K562 (cell line): Measurements from ENCODE around the gene MYRIP. TPM values are rescaled to one million over a fixed set of nuclear protein-coding genes. Genes with fewer than 3 reads are reported as not detected.
A peak's percentile ranks its signal among the peaks of the same experiment; 100 is the strongest.

Source experiments
- ATAC-seq: fragments of 200-7000 bp; cut with Tn5 transposase; 3 replicates; pipeline ENCODE4 v1.9.1; 2020; ENCODE audit warnings: moderate library complexity
- BruUV-seq: library from RNA; stranded (reverse); fragments of 400-500 nt; replicated peaks from 2 replicates; lab custom pipeline; 2021; lab: Mats Ljungman, UMichigan
- CTCF ChIA-PET: fragments of 300-600 bp; formaldehyde crosslinking; extraction: SDS; loops from one replicate; lab custom pipeline; 2021; ENCODE audit warnings: low intra/inter-chr PET ratio; lab: Yijun Ruan, JAX
- POLR2A ChIA-PET: fragments of 300-600, 350-650 bp; sonication (Branson Sonifier 250); formaldehyde crosslinking; extraction: SDS; loops from one replicate; lab custom pipeline; 2021; ENCODE audit warnings: antibody characterized with exemption, inconsistent platforms; lab: Yijun Ruan, JAX
- DNase-seq, 4 experiments: peaks; one replicate each; pipeline versions ENCODE4 v3.0.0 to v3.0.0-alpha.2; 2011 to 2018; ENCODE audit warnings: low spot score in 3 of 4, mixed read lengths in 3 of 4; ENCODE audit errors: extremely low read depth in 1 of 4
- FAIRE-seq: peaks from 2 replicates; lab custom pipeline; 2011; peaks lifted over from hg19 to GRCh38; lab: Jason Lieb, UNC
- H2AFZ ChIP-seq: 2 replicates; pipeline ENCODE4 v1.6.0; 2011; ENCODE audit warnings: low read depth, low read length, control low read depth, inconsistent platforms
- H3K27ac ChIP-seq: fragments of 200-600 bp; 3 replicates; pipeline ENCODE4 v1.8.0; 2011; ENCODE audit warnings: low read depth, mild to moderate bottlenecking, control low read depth, inconsistent platforms, low read length, moderate library complexity, mixed read lengths; ENCODE audit errors: extremely low read depth
- H3K27me3 ChIP-seq, 2 experiments: fragments of 300-600 bp in 1 of 2; 2 replicates in 1 of 2; 3 replicates in 1 of 2; pipeline versions ENCODE4 v1.6.0 to v1.8.0; 2011; ENCODE audit warnings: inconsistent platforms in 2 of 2, low read length in 2 of 2, mild to moderate bottlenecking in 1 of 2, mixed read lengths in 1 of 2, moderate library complexity in 1 of 2; ENCODE audit not compliant: control insufficient read depth in 2 of 2, insufficient read depth in 2 of 2
- H3K36me3 ChIP-seq: fragments of 300-600 bp; 3 replicates; pipeline ENCODE4 v1.8.0; 2011; ENCODE audit warnings: mild to moderate bottlenecking, low read length, inconsistent platforms; ENCODE audit not compliant: control insufficient read depth, insufficient read depth
- H3K4me1 ChIP-seq, 2 experiments: fragments of 200-600 bp in 1 of 2; replicated peaks in 1 of 2; 2 replicates in 1 of 2; 3 replicates in 1 of 2; pipeline versions ENCODE4 v1.5.1 to v1.8.0; 2011; ENCODE audit warnings: inconsistent platforms in 2 of 2, low read length in 2 of 2, mild to moderate bottlenecking in 1 of 2, mixed read lengths in 1 of 2, moderate library complexity in 1 of 2; ENCODE audit not compliant: control insufficient read depth in 2 of 2, insufficient read depth in 2 of 2
- H3K4me2 ChIP-seq: 2 replicates; pipeline ENCODE4 v1.6.1; 2011; ENCODE audit warnings: low read length, control low read depth, inconsistent platforms, mixed read lengths; ENCODE audit not compliant: insufficient read depth
- H3K4me3 ChIP-seq: fragments of 200-600 bp; sonication (generic), shearing (Covaris generic); 2 replicates; pipeline ENCODE4 v1.5.1; 2016; ENCODE audit warnings: control low read depth, inconsistent platforms
- H3K79me2 ChIP-seq: fragments of 200-600 bp; 3 replicates; pipeline ENCODE4 v1.8.0; 2011; ENCODE audit warnings: low read length, inconsistent platforms; ENCODE audit not compliant: control insufficient read depth, insufficient read depth
- H3K9ac ChIP-seq, 2 experiments: 2 replicates each; pipeline versions ENCODE4 v1.6.0 to v1.6.1; 2011; ENCODE audit warnings: low read depth in 2 of 2, low read length in 2 of 2, control low read depth in 1 of 2, inconsistent platforms in 1 of 2, mild to moderate bottlenecking in 1 of 2, mixed read lengths in 1 of 2; ENCODE audit not compliant: insufficient read depth in 1 of 2
- H3K9me1 ChIP-seq: one replicate; pipeline ENCODE4 v1.6.0; 2011; ENCODE audit warnings: inconsistent platforms, mild to moderate bottlenecking, low read length, moderate library complexity; ENCODE audit not compliant: control insufficient read depth, insufficient read depth
- H3K9me3 ChIP-seq: replicated peaks from 2 replicates; pipeline ENCODE4 v1.5.1; 2011; ENCODE audit warnings: low read depth, low read length, inconsistent platforms; ENCODE audit not compliant: control insufficient read depth, insufficient read depth
- H4K20me1 ChIP-seq: replicated peaks from 2 replicates; pipeline ENCODE4 v1.6.1; 2011; ENCODE audit warnings: low read length, inconsistent platforms, mixed read lengths; ENCODE audit not compliant: control insufficient read depth, insufficient read depth
- ELF1 ChIP-seq: fragments of 200-800 bp; sonication (Bioruptor generic); IDR thresholded peaks from 2 replicates; pipeline ENCODE4 v1.6.1; 2016; ENCODE audit warnings: missing genetic modification characterization, missing compliant biosample characterization
- HEY1 ChIP-seq: fragments of 250-450 bp; sonication (Bioruptor Pico); IDR thresholded peaks from 2 replicates; pipeline ENCODE4 v1.5.0; 2020; ENCODE audit warnings: mild to moderate bottlenecking, moderate library complexity, borderline replicate concordance
- HMGN3 ChIP-seq: IDR thresholded peaks from 2 replicates; pipeline ENCODE4 v1.6.1; 2011; ENCODE audit warnings: borderline replicate concordance, low read depth, mild to moderate bottlenecking, mixed read lengths, low read length; ENCODE audit not compliant: insufficient read length; ENCODE audit errors: extremely low read depth
- MECOM ChIP-seq: fragments of 250-450 bp; sonication (Bioruptor Pico); IDR thresholded peaks from 2 replicates; pipeline ENCODE4 v1.8.0; 2022; ENCODE audit warnings: inconsistent platforms
- RUNX1 ChIP-seq: sonication (generic); IDR thresholded peaks from 2 replicates; pipeline ENCODE4 v1.6.1; 2016; ENCODE audit warnings: antibody characterized with exemption, low read depth
- TFE3 ChIP-seq: fragments of 450-650 bp; formaldehyde crosslinking; IDR thresholded peaks from 2 replicates; pipeline ENCODE4 v1.4.0; 2020; ENCODE audit warnings: mild to moderate bottlenecking, mixed read lengths
- THAP7 ChIP-seq: fragments of 250-450 bp; sonication (Bioruptor Pico); IDR thresholded peaks from 2 replicates; pipeline ENCODE4 v1.5.0; 2021
- XRCC5 ChIP-seq: fragments of 200-400 bp; formaldehyde crosslinking; IDR thresholded peaks from 2 replicates; pipeline ENCODE4 v1.6.1; 2017; ENCODE audit warnings: low read depth, mild to moderate bottlenecking, low read length
- ZBTB12 ChIP-seq: fragments of 250-450 bp; sonication (Bioruptor Pico); IDR thresholded peaks from 2 replicates; pipeline ENCODE4 v1.4.0; 2020
- ZNF431 ChIP-seq: sonication (generic); formaldehyde crosslinking; IDR thresholded peaks from 2 replicates; pipeline ENCODE4 v1.8.0; 2022; ENCODE audit warnings: mild to moderate bottlenecking, missing genetic modification reagents
- ZNF699 ChIP-seq: fragments of 250-450 bp; sonication (Bioruptor Pico); IDR thresholded peaks from 2 replicates; pipeline ENCODE4 v1.8.0; 2021; ENCODE audit warnings: mild to moderate bottlenecking, moderate library complexity; ENCODE audit not compliant: insufficient replicate concordance
- WGBS: fragments of 100-300 bp; shearing (Covaris generic); methylation state at CpG from one replicate; pipeline ENCODE4 v1.1.6; 2016; ENCODE audit warnings: low coverage, mixed read lengths; ENCODE audit not compliant: insufficient coverage; ENCODE audit errors: missing lambda C conversion rate; 5-methylcytosine and 5-hydroxymethylcytosine counted together
- in situ Hi-C: fragments of 300-500 bp; cut with MboI; formaldehyde crosslinking; loops from 4 replicates; pipeline ENCODE4 v1.15.0; 2018; ENCODE audit warnings: inconsistent platforms, mixed read lengths
- intact Hi-C: fragments of 100-400 bp; cut with micrococcal nuclease; formaldehyde crosslinking; loops from 2 replicates; pipeline ENCODE4 v1.14.2; 2022
- polyA plus RNA-seq, 8 experiments: library from polyadenylated mRNA; depleted of rRNA in 4 of 8; stranded (reverse) in 5 of 8; unstranded in 3 of 8; fragments of >200 nt; fragmentation: Nextera tagmentation in 2 of 8; fragmentation: Illumina TruSeq in 1 of 8; extraction: Ambion mirVana in 2 of 8; extraction: Trizol in 1 of 8; gene quantifications; 2 replicates each; pipeline versions ENCODE4 v1.2.1 to v1.2.3, GENCODE V29; 2011 to 2014; ENCODE audit warnings: inconsistent platforms in 1 of 8, missing spikeins in 1 of 8
- total RNA-seq, 7 experiments: library from RNA; depleted of rRNA in 6 of 7; stranded (reverse); fragments of >200 nt in 6 of 7; fragmentation: Illumina TruSeq in 2 of 7; extraction: Trizol in 2 of 7; gene quantifications; 2 replicates each; pipeline versions ENCODE4 v1.2.1 to v1.2.3, GENCODE V29; 2011 to 2021; ENCODE audit warnings: low replicate concordance in 1 of 7

Gene MYRIP
- total and polyA plus RNA-seq, 9 of the 15 experiments (the other 6 are each of a cell fraction or from before 2014, with no cell fraction given), result 0.03 to 0.12 TPM; not detected in 7

- no peak overlapping the region for H3K4me3 ChIP-seq
- ChIA-PET CTCF (no interaction called here), POLR2A (interaction anchor here (0.6 kb wide), 1 partner anchor 80 kb away, joined by 4 read pairs; no protein-coding TSS in a partner anchor)
- no TSS peak for BruUV-seq
- intact Hi-C loops, result no loop called here
- H3K36me3 ChIP-seq, result no peaks in the 10 kb centered on the region
- no peak overlapping the region for H3K4me2 ChIP-seq
- no peak for FAIRE-seq
- H4K20me1 ChIP-seq, result no peaks in the 10 kb centered on the region
- TF ChIP-seq TFE3 (CRISPR knock-in tag), result peak; percentile 74
- no peak for TF ChIP-seq MECOM
- no peak for TF ChIP-seq XRCC5
- H3K27ac ChIP-seq, result no peak overlapping the region
- no peaks in the 10 kb centered on the region for H3K9me1 ChIP-seq
- H3K27me3 ChIP-seq, result no peaks in the 10 kb centered on the region
- no peak for DNase-seq
- no peak overlapping the region for H3K9ac ChIP-seq
- ATAC-seq, result no peak
- in situ Hi-C loops, result no loop called here
- no peaks in the 10 kb centered on the region for H3K9me3 ChIP-seq
- no peak overlapping the region for H2AFZ ChIP-seq
- no peaks in the 10 kb centered on the region for H3K4me1 ChIP-seq
- H3K79me2 ChIP-seq, result no peaks in the 10 kb centered on the region
Measured at GRCh38 chr3:39848365-39848764, 39.0 kb downstream of the MYRIP start.

DNA sequence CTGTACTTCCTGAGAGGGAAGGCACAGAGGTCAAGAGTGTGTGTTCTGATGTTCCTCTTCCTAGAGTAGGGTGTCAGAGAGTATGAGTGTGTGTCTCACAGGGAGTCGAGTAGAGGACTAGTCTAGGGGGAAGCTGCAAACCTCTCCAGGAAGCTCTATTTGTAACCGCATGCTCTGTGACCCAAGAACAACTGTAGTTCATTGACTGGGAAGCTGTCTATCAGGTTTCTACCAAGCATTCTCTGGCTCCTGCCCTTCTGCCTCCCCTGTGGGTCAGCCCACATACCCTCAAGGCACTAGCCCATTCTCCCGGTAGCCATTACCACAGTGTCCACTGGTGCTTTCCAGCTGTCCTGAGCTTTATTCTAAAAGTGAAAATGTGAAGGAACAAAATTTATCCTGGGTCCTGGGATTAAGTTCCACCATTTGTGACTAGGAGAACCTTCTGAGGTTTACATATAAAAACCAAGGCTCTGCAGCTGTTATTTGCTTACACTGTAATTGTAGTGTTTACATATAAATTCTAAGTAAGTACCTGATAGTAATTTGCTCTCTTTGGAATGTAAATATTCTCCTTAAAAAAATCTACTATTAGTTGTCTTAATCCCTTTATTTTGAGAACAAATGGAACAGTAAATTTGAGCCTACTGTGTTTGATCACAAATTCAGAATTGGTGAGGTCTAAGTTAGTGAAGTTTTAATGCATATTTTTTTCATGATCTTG is 40.7 kb downstream of the MYRIP start:
- BruUV-seq, result no TSS peak
- intact Hi-C loops, result no loop called here
- Histone ChIP-seq H3K79me2 (no peaks in the 10 kb centered on the region), H3K27me3 (no peaks in the 10 kb centered on the region), H3K9ac (no peak overlapping the region), H3K4me1 (no peaks in the 10 kb centered on the region), H3K27ac (no peak overlapping the region), H4K20me1 (no peaks in the 10 kb centered on the region), H3K4me2 (no peak overlapping the region), H2AFZ (no peak overlapping the region), H3K9me1 (no peaks in the 10 kb centered on the region), H3K4me3 (no peak overlapping the region), H3K36me3 (no peaks in the 10 kb centered on the region), H3K9me3 (no peaks in the 10 kb centered on the region)
- WGBS, result 0% methylated on average over 3 of the region's 3 CpGs
- POLR2A ChIA-PET, result no interaction called here
- ATAC-seq (no peak), FAIRE-seq (no peak), DNase-seq (no peak)
- CTCF ChIA-PET, result no interaction called here
- in situ Hi-C loops, result no loop called here
- no peak for TF ChIP-seq ELF1 (tag)
- no peak for TF ChIP-seq ZNF431
- TF ChIP-seq ZBTB12, result no peak
- TF ChIP-seq THAP7 (CRISPR knock-in tag), result no peak
- TF ChIP-seq HEY1 (CRISPR knock-in tag), result no peak
- TF ChIP-seq ZNF699 (CRISPR knock-in tag), result no peak
- no peak for TF ChIP-seq RUNX1
- no peak for TF ChIP-seq HMGN3
